Upper lobe of right lung (tissue), 1 donor: ENCODE results near the gene EPHA7. TPM values are rescaled to one million over a fixed set of nuclear protein-coding genes. Genes with fewer than 3 reads are reported as not detected.

Experiments used
- ATAC-seq: fragments of 200-7000 bp; cut with Tn5 transposase; one replicate; pipeline ENCODE4 v1.9.1; 2020; ENCODE audit warnings: mild to moderate bottlenecking, moderate library complexity
- DNase-seq: peaks from one replicate; pipeline ENCODE4 v3.0.0-alpha.2; 2020
- H3K27ac ChIP-seq: fragments of 200-600 bp; one replicate; pipeline ENCODE4 v1.8.0; 2022
- H3K27me3 ChIP-seq: fragments of 200-600 bp; one replicate; pipeline ENCODE4 v1.8.0; 2022; ENCODE audit warnings: mild to moderate bottlenecking
- H3K36me3 ChIP-seq: fragments of 200-600 bp; one replicate; pipeline ENCODE4 v1.8.0; 2022
- H3K4me1 ChIP-seq: fragments of 200-600 bp; one replicate; pipeline ENCODE4 v1.8.0; 2022
- H3K4me3 ChIP-seq: fragments of 200-600 bp; one replicate; pipeline ENCODE4 v1.8.0; 2022; ENCODE audit warnings: mild to moderate bottlenecking
- H3K9me3 ChIP-seq: fragments of 200-600 bp; one replicate; pipeline ENCODE4 v1.8.0; 2022
- CTCF ChIP-seq: fragments of 200-600 bp; IDR thresholded peaks from one replicate; pipeline ENCODE4 v1.8.0; 2022; ENCODE audit warnings: antibody characterized with exemption
- intact Hi-C: fragments of 100-400 bp; cut with DNase I; formaldehyde crosslinking; loops from one replicate; pipeline ENCODE4 v1.11.0; 2022
- total RNA-seq: library from RNA; stranded (reverse); fragmentation: NEBNext Ultra II Directional; extraction: Animal tissue kit (Norgen Biotek cat#: 25700); gene quantifications from one replicate; pipeline ENCODE4 v1.2.1, GENCODE V29; 2021
- donor health status: DM: no; HTN: yes; CAD: no; lungs with severe emphysema.

Gene EPHA7
- total RNA-seq, 1 donor from 2014 or later = 0.14 TPM

DNA sequence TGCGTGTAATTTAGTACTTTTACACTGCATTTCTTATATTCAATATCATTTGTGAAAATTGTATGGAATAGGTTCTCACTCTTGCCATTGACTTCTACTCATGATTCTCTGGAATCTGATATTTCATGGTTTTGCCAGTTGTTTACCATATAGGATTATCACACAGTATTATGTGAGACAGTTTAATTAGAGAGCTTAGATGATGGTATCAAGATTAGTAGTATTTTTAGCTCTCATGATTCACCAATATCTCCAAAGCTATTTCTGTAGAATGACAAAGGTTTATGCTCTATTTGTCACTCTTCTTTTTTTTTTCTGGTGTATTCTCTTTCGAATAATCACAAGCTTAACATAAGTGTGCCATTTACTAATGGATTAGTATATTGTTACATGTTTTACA is 45.9 kb downstream of the EPHA7 start:
- intact Hi-C loops = no loop called here
- Histone ChIP-seq H3K27me3 (no peaks in the 10 kb centered on the region), H3K4me3 (no peak overlapping the region), H3K36me3 (no peaks in the 10 kb centered on the region), H3K9me3 (no peaks in the 10 kb centered on the region), H3K4me1 (no peaks in the 10 kb centered on the region), H3K27ac (no peak overlapping the region)
- DNase-seq = no peak
- TF ChIP-seq CTCF = no peak
- ATAC-seq = no peak

- H3K27ac ChIP-seq = no peak overlapping the region
- no peaks in the 10 kb centered on the region for H3K36me3 ChIP-seq
- ATAC-seq = no peak
- DNase-seq = no peak
- intact Hi-C loops = no loop called here
- no peak overlapping the region for H3K4me3 ChIP-seq
- H3K9me3 ChIP-seq = no peaks in the 10 kb centered on the region
- no peaks in the 10 kb centered on the region for H3K27me3 ChIP-seq
- H3K4me1 ChIP-seq = no peaks in the 10 kb centered on the region
- no peak for TF ChIP-seq CTCF
Observed at GRCh38 chr6:93371756-93372155, 47.6 kb downstream of the EPHA7 start.

GRCh38 chr6:93369586-93370134 is 49.7 kb downstream of the EPHA7 start:
- no peaks in the 10 kb centered on the region for H3K27me3 ChIP-seq
- TF ChIP-seq CTCF = no peak
- H3K4me3 ChIP-seq = no peak overlapping the region
- no peaks in the 10 kb centered on the region for H3K9me3 ChIP-seq
- no peak for ATAC-seq
- H3K36me3 ChIP-seq = no peaks in the 10 kb centered on the region
- no peaks in the 10 kb centered on the region for H3K4me1 ChIP-seq
- DNase-seq = no peak
- intact Hi-C loops = no loop called here
- H3K27ac ChIP-seq = no peak overlapping the region

DNA sequence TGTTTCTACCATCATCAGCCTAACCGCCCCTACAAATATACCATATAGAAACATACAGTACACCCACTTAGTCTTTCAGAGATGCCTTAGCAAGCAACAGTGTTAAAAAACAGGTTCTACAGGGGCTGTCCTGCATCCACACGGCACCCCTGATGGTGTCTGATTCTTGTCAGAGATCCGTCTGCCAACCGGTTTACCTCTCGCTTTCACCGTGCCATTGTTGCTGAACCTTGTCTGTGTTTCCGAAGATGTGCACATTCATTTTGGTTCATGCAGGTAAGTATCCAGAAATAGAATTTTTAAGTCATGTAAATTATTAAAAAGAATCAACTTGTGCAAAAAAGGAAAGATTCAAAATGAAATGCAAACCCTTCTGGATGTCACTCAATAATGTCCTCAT is 52.9 kb downstream of the EPHA7 start:
- Histone ChIP-seq H3K27me3 (no peaks in the 10 kb centered on the region), H3K27ac (no peak overlapping the region), H3K4me3 (no peak overlapping the region), H3K4me1 (no peaks in the 10 kb centered on the region), H3K9me3 (no peaks in the 10 kb centered on the region), H3K36me3 (no peaks in the 10 kb centered on the region)
- TF ChIP-seq CTCF = no peak
- intact Hi-C loops = no loop called here
- DNase-seq (no peak), ATAC-seq (no peak)

GRCh38 chr6:93365445-93365844 is 53.9 kb downstream of the EPHA7 start:
- no peak overlapping the region for H3K27ac ChIP-seq
- no peaks in the 10 kb centered on the region for H3K36me3 ChIP-seq
- H3K4me1 ChIP-seq = no peaks in the 10 kb centered on the region
- DNase-seq (no peak), ATAC-seq (no peak)
- no peak overlapping the region for H3K4me3 ChIP-seq
- intact Hi-C loops = no loop called here
- H3K27me3 ChIP-seq = no peaks in the 10 kb centered on the region
- no peaks in the 10 kb centered on the region for H3K9me3 ChIP-seq
- no peak for TF ChIP-seq CTCF

- no peak for DNase-seq
- no peak for TF ChIP-seq CTCF
- H3K4me3 ChIP-seq = no peak overlapping the region
- intact Hi-C loops = no loop called here
- no peaks in the 10 kb centered on the region for H3K9me3 ChIP-seq
- H3K27ac ChIP-seq = no peak overlapping the region
- no peak for ATAC-seq
- no peaks in the 10 kb centered on the region for H3K4me1 ChIP-seq
- no peaks in the 10 kb centered on the region for H3K36me3 ChIP-seq
- H3K27me3 ChIP-seq = no peaks in the 10 kb centered on the region
Observed at GRCh38 chr6:93358435-93358834, 60.9 kb downstream of the EPHA7 start.
